Mucosa of gallbladder (tissue), 1 donor: ENCODE measurements around the gene ATP10A. TPM values are rescaled to one million over a fixed set of nuclear protein-coding genes. Genes with fewer than 3 reads are reported as not detected.

ENCODE experiments used
- DNase-seq: peaks from one replicate; pipeline ENCODE4 v3.0.0-alpha.2; 2020; ENCODE audit warnings: low spot score
- total RNA-seq: library from RNA; stranded (reverse); gene quantifications from one replicate; pipeline ENCODE4 v1.2.1, GENCODE V29; 2021
- donor health status: DM: no; HTN: no; CAD: no.

ATP10A gene
- total RNA-seq, 1 donor from 2014 or later = 19.8 TPM

DNA sequence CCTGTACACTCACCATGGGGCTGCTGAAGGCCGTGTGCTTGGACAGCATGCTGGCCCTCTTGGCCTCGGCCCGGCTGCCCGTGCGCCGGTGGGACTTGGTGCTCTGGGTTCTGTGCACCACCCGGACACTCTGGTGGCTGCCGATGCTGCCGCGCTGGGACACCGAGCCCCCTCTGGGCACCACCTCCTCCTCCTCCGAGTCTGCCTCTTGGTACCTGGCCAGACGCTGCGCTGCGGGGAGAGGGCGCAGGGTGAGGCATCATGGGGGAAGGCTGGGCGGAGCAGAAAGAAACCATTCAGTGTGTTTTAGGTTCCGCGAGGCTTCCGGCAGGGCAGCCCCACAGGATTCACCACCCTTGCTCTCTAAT lies 145.0 kb downstream of the ATP10A start:
- no peak for DNase-seq

GRCh38 chr15:25717457-25718168 lies 145.5 kb downstream of the ATP10A start:
- DNase-seq = no peak

DNA sequence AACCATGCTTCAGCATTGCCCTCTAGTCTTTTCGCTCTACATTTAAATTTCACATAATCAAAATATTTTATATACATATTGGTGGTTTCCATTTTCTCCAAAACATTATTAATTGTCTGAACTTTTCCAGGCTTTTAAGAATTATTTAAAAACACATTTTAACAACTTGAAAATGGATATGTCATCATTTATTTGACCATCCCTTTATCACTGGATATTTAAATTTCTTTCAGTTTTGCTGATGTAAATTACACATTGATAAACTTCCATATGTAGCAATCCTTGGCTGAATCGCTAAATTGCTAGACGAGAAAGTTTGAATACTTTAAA lies 146.0 kb downstream of the ATP10A start:
- no peak for DNase-seq

- DNase-seq = no peak
Observed at GRCh38 chr15:25716414-25717126, 146.6 kb downstream of the ATP10A start.

DNA sequence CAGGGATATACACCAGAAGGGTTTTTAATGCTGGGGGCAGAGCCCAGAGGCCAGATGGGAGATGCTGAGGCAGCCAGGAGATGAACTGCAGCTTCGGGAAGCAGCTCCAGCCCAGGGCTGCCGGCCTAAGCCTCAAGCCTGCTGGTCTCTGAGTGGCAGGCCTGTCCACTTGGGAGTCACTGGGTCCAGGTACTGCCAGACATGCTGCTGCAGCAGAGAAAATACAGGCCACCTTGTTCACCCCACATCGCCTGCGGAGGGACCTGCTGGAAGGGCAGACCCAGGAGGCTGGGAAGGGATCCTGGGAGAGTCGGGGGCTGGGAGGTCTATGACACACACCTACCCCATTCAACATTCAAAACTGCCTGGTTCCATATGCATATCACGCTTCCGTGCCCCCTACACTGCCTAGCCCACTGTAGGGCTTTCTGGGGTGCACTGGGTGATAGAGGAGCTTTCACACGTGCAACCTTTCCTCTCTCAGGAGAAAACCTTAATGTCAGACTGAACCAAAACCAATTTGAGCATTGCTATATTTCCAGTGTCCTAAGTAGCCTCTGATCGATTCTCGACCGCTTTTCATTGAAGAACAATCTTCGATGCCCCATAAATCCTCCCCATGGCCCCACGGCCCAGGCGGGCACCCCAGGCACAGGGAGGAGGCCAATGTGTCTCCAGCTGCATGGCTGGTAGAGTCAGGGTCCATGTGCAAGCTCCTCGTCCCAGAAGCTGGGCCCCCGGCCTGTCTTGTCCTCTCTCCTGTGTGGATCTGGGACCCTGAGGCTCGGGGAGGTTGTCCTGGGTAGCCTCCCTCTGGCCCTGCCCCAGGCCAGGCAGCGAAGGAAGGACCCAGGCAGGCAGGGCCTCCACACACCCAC lies 147.4 kb downstream of the ATP10A start:
- no peak for DNase-seq

DNA sequence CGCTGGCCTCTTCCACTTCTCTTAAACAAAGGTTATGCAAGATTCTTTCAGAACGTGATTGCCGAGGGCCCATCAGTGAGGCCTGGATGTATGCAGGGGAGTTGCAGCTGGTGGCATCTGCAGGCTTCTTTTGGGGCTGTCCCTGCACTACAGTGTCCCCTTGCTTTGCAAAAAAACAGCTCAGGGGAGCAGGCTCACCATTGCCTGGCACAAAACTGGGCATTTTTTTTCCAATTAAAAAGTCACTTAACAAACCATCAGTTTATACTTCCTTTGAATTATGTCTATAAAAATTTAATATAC lies 148.6 kb downstream of the ATP10A start:
- DNase-seq = no peak

DNA sequence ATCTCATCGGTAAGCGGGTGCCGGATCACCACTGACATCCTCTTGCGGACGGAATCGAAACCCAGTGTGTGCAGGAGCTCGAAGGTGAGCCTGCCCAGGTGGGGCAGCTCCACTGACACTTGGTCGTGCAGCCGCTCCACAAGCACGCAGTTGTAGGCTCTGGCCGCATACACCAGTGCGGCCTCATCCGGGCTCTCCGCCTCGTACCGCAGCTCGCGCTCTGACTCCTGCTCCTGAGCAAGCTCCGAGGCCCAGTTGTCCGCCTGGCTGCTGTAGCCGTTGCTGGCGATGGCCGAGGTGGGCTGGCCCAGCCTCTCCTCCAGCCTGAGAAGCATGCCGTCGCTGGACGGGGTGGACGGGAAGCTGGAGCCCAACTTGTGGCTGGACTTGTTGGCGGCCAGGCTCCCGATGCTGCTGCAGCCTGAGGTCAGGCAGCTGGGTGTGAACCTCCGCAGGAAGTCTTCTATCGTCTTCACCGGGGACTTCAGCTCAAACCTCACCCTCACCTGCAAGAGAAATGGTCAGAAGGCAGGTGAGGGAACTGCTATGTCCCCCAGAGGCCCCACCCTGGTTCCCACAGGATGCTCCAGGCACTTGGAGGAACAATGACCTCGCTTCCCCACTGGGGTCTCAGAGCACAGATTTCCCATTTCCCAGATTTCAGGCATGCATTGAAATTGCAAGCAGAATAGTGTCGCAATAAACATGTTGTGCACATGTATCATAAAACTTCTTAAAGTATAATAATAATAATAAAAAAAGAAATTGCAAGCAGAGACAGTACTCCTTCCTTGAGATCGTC lies 149.2 kb downstream of the ATP10A start:
- DNase-seq = no peak

GRCh38 chr15:25712961-25713355 lies 150.2 kb downstream of the ATP10A start:
- DNase-seq = no peak

GRCh38 chr15:25712192-25712960 lies 150.8 kb downstream of the ATP10A start:
- DNase-seq = no peak

- DNase-seq = no peak
Observed at GRCh38 chr15:25711691-25712090, 151.4 kb downstream of the ATP10A start.

- no peak for DNase-seq
Observed at GRCh38 chr15:25711164-25711563, 152.0 kb downstream of the ATP10A start.

DNA sequence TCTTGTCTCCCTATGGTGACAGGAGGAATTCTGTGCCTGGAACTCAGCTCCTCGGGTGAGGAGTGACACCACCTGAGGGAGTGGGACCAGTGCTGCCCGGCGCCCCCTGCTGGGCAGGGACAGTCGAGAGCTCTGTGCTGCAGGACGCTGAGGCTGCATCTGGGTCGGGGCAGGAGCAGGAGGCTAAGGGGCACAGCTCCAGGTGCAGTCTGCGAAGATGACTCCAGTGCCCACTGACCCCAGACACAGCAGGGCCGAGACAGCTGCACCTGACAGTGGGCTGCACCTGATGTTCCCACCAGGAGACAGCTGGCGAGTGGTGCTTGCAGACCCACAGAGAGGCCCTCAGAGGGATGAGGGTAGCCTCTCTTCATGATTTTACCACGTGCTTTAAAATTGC lies 152.9 kb downstream of the ATP10A start:
- peak; percentile 31 for DNase-seq

DNA sequence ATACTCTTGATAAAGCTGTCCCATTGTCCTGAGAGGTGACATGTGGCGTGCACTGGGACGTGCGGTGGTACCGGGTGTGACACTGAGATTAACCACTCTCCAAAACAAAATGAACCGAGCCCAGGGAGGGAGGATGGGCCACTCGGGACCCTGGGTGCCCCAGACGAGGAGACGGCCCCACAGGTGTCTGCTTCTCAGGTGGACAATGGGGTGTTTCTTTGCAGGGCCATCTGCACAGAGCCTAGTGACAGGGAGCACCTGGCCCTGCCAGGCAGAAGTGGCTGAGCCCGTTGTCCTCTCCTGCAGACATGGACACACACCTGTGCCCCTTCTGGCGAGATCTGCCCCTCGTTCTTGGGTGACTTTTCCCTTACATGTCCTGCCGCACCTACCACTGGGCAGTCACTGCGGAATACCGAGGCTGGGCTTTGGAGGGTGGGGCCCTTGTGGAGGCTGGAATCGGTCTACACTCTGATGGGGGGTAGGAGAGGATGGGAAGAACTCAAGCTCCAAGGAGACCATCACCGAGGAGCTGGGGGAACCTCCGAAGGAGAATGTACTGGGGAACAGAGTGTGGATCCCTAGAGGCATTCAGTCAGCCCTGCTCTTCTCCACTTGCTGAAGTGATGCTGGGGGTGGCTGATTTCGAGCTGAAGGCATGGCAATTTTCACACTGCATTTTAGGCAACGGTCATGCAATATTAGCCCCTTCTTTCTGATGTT lies 153.5 kb downstream of the ATP10A start:
- DNase-seq = no peak

GRCh38 chr15:25708391-25708790 lies 154.7 kb downstream of the ATP10A start:
- DNase-seq = no peak

GRCh38 chr15:25707656-25708365 lies 155.3 kb downstream of the ATP10A start:
- DNase-seq = no peak

GRCh38 chr15:25706176-25706955 lies 156.8 kb downstream of the ATP10A start:
- no peak for DNase-seq

GRCh38 chr15:25705433-25706115 lies 157.6 kb downstream of the ATP10A start:
- DNase-seq = no peak

DNA sequence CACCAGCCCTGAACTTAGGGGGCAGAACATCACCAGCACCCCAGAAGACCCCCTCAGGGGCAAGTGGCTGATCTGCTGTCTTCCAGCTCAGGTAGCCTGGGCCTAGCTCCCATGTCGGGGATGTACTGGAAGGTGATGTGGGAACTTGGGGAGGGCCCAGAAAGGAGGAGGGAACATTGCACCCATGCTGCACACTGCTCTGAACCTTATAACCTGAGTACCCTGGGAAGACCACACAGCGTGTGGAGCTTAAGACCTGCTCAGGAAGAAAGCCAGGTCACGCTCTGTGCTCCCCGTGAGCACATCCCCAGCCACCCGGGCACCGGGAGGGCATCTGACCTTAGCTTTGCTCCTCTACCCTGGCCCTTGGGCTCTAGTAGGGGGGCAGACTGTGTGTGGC lies 159.4 kb downstream of the ATP10A start:
- DNase-seq = no peak
